Ascending aorta (tissue), 2 donors: ENCODE measurements around the gene SDSL. TPM values are rescaled to one million over a fixed set of nuclear protein-coding genes. Genes with fewer than 3 reads are reported as not detected.

Experiments used
- DNase-seq, 2 donors: peaks; one replicate each; pipeline ENCODE4 v3.0.0-alpha.2; 2019; ENCODE audit warnings: low spot score in 2 of 2
- H3K27ac ChIP-seq, 2 donors: fragments of 200-600 bp; sonication (generic); one replicate each; pipeline ENCODE4 v1.5.1; 2016 to 2017; ENCODE audit warnings: mild to moderate bottlenecking in 1 of 2
- H3K27me3 ChIP-seq: fragments of 200-600 bp; sonication (generic); one replicate; pipeline ENCODE4 v1.5.1; 2017
- H3K36me3 ChIP-seq, 2 donors: fragments of 200-600 bp; sonication (generic); one replicate each; pipeline ENCODE4 v1.5.1; 2016
- H3K4me1 ChIP-seq, 2 donors: fragments of 200-600 bp; sonication (generic); one replicate each; pipeline ENCODE4 v1.5.1; 2016 to 2017; ENCODE audit warnings: mild to moderate bottlenecking in 1 of 2
- H3K4me3 ChIP-seq, 2 donors: fragments of 200-600 bp; sonication (generic); one replicate each; pipeline ENCODE4 v1.5.1; 2016 to 2017; ENCODE audit warnings: mild to moderate bottlenecking in 1 of 2
- H3K9me3 ChIP-seq, 2 donors: fragments of 200-600 bp; sonication (generic); one replicate each; pipeline ENCODE4 v1.5.1; 2016
- intact Hi-C: fragments of 100-400 bp; cut with DNase I; formaldehyde crosslinking; loops from one replicate; pipeline ENCODE4 v1.15.1; 2023
- total RNA-seq: library from RNA; depleted of rRNA; stranded (reverse); fragments of >200 nt; gene quantifications from one replicate; pipeline ENCODE4 v1.1.0, GENCODE V29; 2016
- TF ChIP-seq, protein P1 (sequence below), 3 experiments: fragments of 200-600 bp in 2 of 3; fragments of 450-650 bp in 1 of 3; sonication (generic) in 2 of 3; IDR thresholded peaks; one replicate each; pipeline ENCODE4 v1.5.1; 2016 to 2019; ENCODE audit warnings: antibody characterized with exemption in 3 of 3, mild to moderate bottlenecking in 1 of 3, moderate library complexity in 1 of 3

SDSL gene, protein sequence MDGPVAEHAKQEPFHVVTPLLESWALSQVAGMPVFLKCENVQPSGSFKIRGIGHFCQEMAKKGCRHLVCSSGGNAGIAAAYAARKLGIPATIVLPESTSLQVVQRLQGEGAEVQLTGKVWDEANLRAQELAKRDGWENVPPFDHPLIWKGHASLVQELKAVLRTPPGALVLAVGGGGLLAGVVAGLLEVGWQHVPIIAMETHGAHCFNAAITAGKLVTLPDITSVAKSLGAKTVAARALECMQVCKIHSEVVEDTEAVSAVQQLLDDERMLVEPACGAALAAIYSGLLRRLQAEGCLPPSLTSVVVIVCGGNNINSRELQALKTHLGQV
- 11.0 TPM for total RNA-seq

DNA sequence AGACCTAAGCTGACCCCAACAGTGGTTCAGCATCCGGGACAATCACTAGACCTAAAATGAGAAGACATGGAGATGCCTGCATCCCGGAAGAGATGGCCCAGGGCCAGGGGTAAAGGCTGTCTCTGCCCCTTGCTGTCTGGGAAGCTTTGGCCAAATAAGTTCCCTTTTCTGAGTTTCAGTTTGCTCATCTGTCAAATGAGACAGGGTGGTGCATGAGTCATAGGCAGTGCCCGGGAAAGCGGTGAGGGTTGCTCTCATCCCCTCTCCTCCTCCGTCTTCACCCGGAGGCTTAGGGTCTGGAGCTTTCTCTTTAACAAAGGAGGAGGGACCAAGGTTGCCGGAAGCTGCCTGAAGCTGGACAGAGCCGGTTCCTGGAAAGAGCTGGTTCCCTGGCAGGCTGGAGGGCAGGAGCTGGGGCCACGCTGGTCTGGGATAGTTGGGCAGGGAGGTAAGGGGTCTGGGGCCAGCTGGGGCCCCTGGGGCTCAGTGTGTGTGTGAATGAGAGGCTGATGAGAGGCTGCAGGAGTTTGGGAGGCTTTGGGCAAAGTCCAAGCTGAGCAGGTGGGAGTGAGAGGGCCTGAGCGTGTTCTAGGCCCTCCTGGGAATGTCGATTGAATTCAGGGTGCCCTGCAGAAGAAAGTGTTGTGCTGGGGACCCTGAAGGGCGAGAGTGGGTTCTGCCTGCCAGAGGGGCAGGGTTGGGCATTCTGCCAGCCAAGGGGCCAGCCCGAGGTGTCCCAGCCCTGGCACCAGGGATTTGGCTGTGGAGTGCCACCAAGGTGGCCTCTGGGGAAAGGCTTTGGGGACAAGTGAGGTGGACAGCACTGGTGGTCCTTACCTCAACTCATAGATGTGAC lies at the start of gene SDSL:
TSS of gene SDSL (plus strand) at position 351 of the 856 bp plus-strand sequence. CDS start 5,603 bp downstream, outside the sequence.
- no peaks in the 10 kb centered on the region for H3K27me3 ChIP-seq
- peak within 1 kb of the TSS; percentile 52 to 68 for H3K4me3 ChIP-seq
- DNase-seq: peak; percentile 57 to 84
- intact Hi-C loops: loop anchor here (10.0 kb wide), 1 partner anchor 237 kb away; the partner anchor contains the start of genes DDX54 and RITA1
- TF ChIP-seq, protein P1, sequence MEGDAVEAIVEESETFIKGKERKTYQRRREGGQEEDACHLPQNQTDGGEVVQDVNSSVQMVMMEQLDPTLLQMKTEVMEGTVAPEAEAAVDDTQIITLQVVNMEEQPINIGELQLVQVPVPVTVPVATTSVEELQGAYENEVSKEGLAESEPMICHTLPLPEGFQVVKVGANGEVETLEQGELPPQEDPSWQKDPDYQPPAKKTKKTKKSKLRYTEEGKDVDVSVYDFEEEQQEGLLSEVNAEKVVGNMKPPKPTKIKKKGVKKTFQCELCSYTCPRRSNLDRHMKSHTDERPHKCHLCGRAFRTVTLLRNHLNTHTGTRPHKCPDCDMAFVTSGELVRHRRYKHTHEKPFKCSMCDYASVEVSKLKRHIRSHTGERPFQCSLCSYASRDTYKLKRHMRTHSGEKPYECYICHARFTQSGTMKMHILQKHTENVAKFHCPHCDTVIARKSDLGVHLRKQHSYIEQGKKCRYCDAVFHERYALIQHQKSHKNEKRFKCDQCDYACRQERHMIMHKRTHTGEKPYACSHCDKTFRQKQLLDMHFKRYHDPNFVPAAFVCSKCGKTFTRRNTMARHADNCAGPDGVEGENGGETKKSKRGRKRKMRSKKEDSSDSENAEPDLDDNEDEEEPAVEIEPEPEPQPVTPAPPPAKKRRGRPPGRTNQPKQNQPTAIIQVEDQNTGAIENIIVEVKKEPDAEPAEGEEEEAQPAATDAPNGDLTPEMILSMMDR (IDR thresholded peaks at IDR 0.05): no peak
- H3K9me3 ChIP-seq: no peaks in the 10 kb centered on the region
- H3K36me3 ChIP-seq: no peaks in the 10 kb centered on the region
- H3K4me1 ChIP-seq: peaks cover 0 to 6% of the 10 kb centered on the region in 2 donors
- peak within 1 kb of the TSS in 1 of 2 donors; percentile 68 for H3K27ac ChIP-seq

DNA sequence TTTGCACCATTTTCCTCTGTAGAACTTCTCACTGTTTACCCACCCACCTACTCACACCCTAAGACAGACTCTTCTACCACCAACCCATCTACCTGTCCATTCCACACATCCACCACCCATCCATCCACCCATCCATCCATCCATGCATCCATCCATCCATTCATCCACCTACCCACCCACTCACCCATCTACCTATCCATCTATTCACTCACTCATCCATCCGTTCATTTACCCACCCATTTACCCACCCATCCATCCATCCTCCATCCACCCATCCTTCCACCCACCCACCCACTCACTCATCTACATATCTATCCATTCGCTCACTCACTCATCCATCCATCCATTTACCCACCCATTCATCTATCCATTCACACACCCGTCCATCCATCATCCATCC lies 48.7 kb upstream of the SDSL start:
- DNase-seq: no peak
- intact Hi-C loops: no loop called here
- peaks cover 26 to 67% of the 10 kb centered on the region in 2 donors for H3K36me3 ChIP-seq
- TF ChIP-seq, protein P1 (IDR thresholded peaks at IDR 0.05): no peak
- no peaks in the 10 kb centered on the region for H3K4me1 ChIP-seq
- no peaks in the 10 kb centered on the region for H3K9me3 ChIP-seq
- no peak overlapping the region for H3K4me3 ChIP-seq
- H3K27me3 ChIP-seq: no peaks in the 10 kb centered on the region
- no peak overlapping the region for H3K27ac ChIP-seq

DNA sequence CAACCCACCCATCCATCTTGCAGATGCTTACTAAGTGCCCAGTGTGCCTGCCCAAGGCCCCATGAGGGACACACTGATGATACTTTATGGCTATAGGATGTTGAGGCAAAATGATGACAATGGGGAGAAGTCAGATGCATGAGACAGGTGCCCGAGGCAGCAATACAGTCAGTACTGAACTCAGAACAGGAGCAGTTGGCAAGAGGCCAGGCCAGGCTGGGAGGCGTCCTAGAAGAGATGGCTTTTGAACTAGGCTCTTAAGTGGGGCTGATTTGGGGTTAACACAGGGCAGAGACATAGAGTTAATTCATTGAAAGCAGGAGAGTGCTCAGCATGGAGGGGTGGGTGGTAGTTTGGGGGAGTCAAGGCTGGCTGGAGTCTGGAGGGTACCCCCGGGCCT lies 48.2 kb upstream of the SDSL start:
- peaks cover 26 to 67% of the 10 kb centered on the region in 2 donors for H3K36me3 ChIP-seq
- H3K27me3 ChIP-seq: no peaks in the 10 kb centered on the region
- H3K4me3 ChIP-seq: no peak overlapping the region
- no peaks in the 10 kb centered on the region for H3K4me1 ChIP-seq
- no peak for DNase-seq
- TF ChIP-seq, protein P1 (IDR thresholded peaks at IDR 0.05): no peak
- no peaks in the 10 kb centered on the region for H3K9me3 ChIP-seq
- no peak overlapping the region for H3K27ac ChIP-seq
- intact Hi-C loops: no loop called here

DNA sequence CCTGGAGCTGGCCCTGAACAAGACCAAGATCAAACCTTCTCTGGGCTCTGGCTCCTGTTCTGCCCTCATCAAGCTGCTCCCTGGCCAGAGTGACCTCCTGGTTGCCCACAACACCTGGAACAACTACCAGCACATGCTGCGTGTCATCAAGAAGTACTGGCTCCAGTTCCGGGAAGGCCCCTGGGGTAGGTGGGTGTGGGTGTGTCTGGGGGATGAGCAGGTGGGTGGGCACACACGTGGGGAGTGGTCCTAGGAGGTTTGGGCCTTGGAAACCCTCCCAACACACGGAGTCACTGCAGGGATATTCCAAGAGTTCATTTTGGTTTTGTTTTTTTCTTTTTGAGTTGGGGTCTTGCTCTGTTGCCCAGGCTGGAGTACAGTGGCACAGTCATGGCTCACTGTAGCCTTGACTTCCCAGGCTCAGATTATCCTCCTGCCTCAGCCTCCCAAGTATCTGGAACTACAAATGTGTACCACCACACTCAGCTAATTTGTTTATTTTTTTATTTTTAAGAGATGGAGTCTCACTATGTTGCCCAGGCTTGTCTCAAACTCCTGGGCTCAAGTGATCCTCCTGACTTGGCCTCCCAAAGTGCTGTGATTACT lies 47.3 kb upstream of the SDSL start:
- no peak overlapping the region for H3K27ac ChIP-seq
- intact Hi-C loops: no loop called here

DNA sequence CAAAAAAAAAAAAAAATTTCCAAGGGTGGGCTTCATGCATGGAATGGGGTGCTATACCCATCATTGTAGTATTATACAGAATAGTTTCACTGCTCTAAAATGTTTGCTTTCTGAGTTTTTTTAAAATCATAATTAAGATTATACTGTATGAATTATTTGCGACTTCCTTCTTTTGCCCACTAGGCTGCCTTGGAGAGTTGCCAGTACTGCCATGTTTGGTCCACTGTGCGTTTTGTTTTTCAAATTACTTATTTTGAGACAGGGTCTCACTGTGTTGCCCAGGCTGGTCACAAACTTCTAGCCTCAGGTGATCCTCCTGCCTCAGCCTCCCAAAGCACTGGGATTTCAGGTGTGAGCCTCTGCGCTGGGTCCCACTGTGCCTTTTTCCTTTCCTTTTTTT lies 43.9 kb upstream of the SDSL start:
- no peak for DNase-seq
- no peaks in the 10 kb centered on the region for H3K4me1 ChIP-seq
- H3K36me3 ChIP-seq: peaks cover 37 to 77% of the 10 kb centered on the region in 2 donors
- intact Hi-C loops: no loop called here
- H3K9me3 ChIP-seq: no peaks in the 10 kb centered on the region
- no peak overlapping the region for H3K4me3 ChIP-seq
- TF ChIP-seq, protein P1 (IDR thresholded peaks at IDR 0.05): no peak
- no peak overlapping the region for H3K27ac ChIP-seq
- no peaks in the 10 kb centered on the region for H3K27me3 ChIP-seq

More for the DNA sequence above, 47.3 kb upstream of the SDSL start:
- Histone ChIP-seq H3K27me3 (no peaks in the 10 kb centered on the region), H3K9me3 (no peaks in the 10 kb centered on the region), H3K4me3 (no peak overlapping the region), H3K36me3 (peaks cover 26 to 72% of the 10 kb centered on the region in 2 donors), H3K4me1 (no peaks in the 10 kb centered on the region)
- TF ChIP-seq, protein P1 (IDR thresholded peaks at IDR 0.05): no peak
- no peak for DNase-seq
